Neural cell (in vitro differentiated cells): ENCODE measurements around the gene ENTPD2. TPM values are rescaled to one million over a fixed set of nuclear protein-coding genes. Genes with fewer than 3 reads are reported as not detected.
"Not testable (repeated sequence)": the region's sequence is repeated elsewhere in the genome, so short reads cannot be mapped to it uniquely, and the experiment has no call there.

Experiments used
- H2AFZ ChIP-seq: fragments of 200-600, 300-800 bp; sonication (generic), shearing (Covaris generic); 2 replicates; pipeline ENCODE4 v1.6.0; 2014; ENCODE audit warnings: low read depth, mild to moderate bottlenecking, antibody characterized with exemption, low read length, moderate library complexity
- H3F3A ChIP-seq: fragments of 200-600 bp; shearing (Covaris generic); 2 replicates; pipeline ENCODE4 v1.6.1; 2016; ENCODE audit warnings: mild to moderate bottlenecking, moderate library complexity, mixed read lengths, antibody characterized with exemption, low read length; ENCODE audit not compliant: insufficient read depth, poor library complexity, severe bottlenecking
- H3K27ac ChIP-seq: fragments of 200-600, 300-800 bp; sonication (generic), shearing (Covaris generic); 2 replicates; pipeline ENCODE4 v1.5.1; 2014; ENCODE audit warnings: mild to moderate bottlenecking, low read length, moderate library complexity
- H3K27me3 ChIP-seq: fragments of 300-800, 200-600 bp; sonication (generic), shearing (Covaris generic); 2 replicates; pipeline ENCODE4 v1.6.0; 2014; ENCODE audit warnings: mild to moderate bottlenecking, low read depth, low read length, moderate library complexity; ENCODE audit not compliant: insufficient read depth
- H3K36me3 ChIP-seq: fragments of 300-800, 200-600 bp; sonication (generic), shearing (Covaris generic); 2 replicates; pipeline ENCODE4 v1.5.1; 2014; ENCODE audit warnings: mild to moderate bottlenecking, antibody characterized with exemption, low read length, moderate library complexity; ENCODE audit not compliant: insufficient read depth
- H3K4me2 ChIP-seq: fragments of 300-800, 200-600 bp; sonication (generic), shearing (Covaris generic); 2 replicates; pipeline ENCODE4 v1.6.0; 2014; ENCODE audit warnings: mild to moderate bottlenecking, low read length
- H3K4me3 ChIP-seq: fragments of 300-800, 200-600 bp; sonication (generic), shearing (Covaris generic); 2 replicates; pipeline ENCODE4 v1.5.1; 2014; ENCODE audit warnings: mild to moderate bottlenecking, low read length, moderate library complexity
- H3K79me2 ChIP-seq: fragments of 200-600 bp; shearing (Covaris generic); replicated peaks from 2 replicates; pipeline ENCODE4 v1.6.0; 2014; ENCODE audit warnings: mild to moderate bottlenecking, low read length, moderate library complexity; ENCODE audit not compliant: insufficient read depth
- H3K9ac ChIP-seq: fragments of 300-800, 200-600 bp; sonication (generic), shearing (Covaris generic); 2 replicates; pipeline ENCODE4 v1.6.1; 2016; ENCODE audit warnings: mild to moderate bottlenecking, low read length, mixed read lengths
- H3K9me2 ChIP-seq: fragments of 200-600 bp; shearing (Covaris generic); 2 replicates; pipeline ENCODE4 v1.6.1; 2016; ENCODE audit warnings: mild to moderate bottlenecking, low read length, mixed read lengths; ENCODE audit not compliant: insufficient read depth
- H3K9me3 ChIP-seq: fragments of 200-600, 300-800 bp; sonication (generic), shearing (Covaris generic); 2 replicates; pipeline ENCODE4 v1.6.1; 2016; ENCODE audit warnings: mild to moderate bottlenecking, mixed run types, low read length, moderate library complexity, mixed read lengths
- H4K20me1 ChIP-seq: fragments of 200-600 bp; shearing (Covaris generic); 2 replicates; pipeline ENCODE4 v1.6.1; 2016; ENCODE audit warnings: mild to moderate bottlenecking, mixed run types; ENCODE audit not compliant: insufficient read depth
- EP300 ChIP-seq: fragments of 450-650 bp; conservative IDR thresholded peaks from 2 replicates; pipeline ENCODE4 v1.6.1; 2014; ENCODE audit warnings: antibody characterized with exemption, mild to moderate bottlenecking, moderate library complexity; ENCODE audit not compliant: poor library complexity, severe bottlenecking
- EZH2 ChIP-seq: fragments of 200-600, 300-800 bp; shearing (Covaris generic), sonication (generic); IDR thresholded peaks from 2 replicates; pipeline ENCODE4 v1.6.1; 2014; ENCODE audit warnings: antibody characterized with exemption, low read length, borderline replicate concordance, mild to moderate bottlenecking; ENCODE audit not compliant: insufficient read depth, poor library complexity, severe bottlenecking
- MXI1 ChIP-seq: fragments of 450-650 bp; conservative IDR thresholded peaks from 2 replicates; pipeline ENCODE4 v1.6.1; 2014; ENCODE audit warnings: antibody characterized with exemption, mild to moderate bottlenecking; ENCODE audit not compliant: poor library complexity, severe bottlenecking
- POLR2AphosphoS5 ChIP-seq: IDR thresholded peaks from 2 replicates; pipeline ENCODE4 v1.6.1; 2012
- RAD21 ChIP-seq: fragments of 450-650 bp; conservative IDR thresholded peaks from 2 replicates; pipeline ENCODE4 v1.6.1; 2014; ENCODE audit warnings: antibody characterized with exemption, mild to moderate bottlenecking, moderate library complexity
- SMC3 ChIP-seq: fragments of 450-650 bp; conservative IDR thresholded peaks from 2 replicates; pipeline ENCODE4 v1.6.1; 2014; ENCODE audit warnings: antibody characterized with exemption, mild to moderate bottlenecking, moderate library complexity; ENCODE audit not compliant: poor library complexity
- TAF1 ChIP-seq: IDR thresholded peaks from 2 replicates; pipeline ENCODE4 v1.6.1; 2012; ENCODE audit warnings: low read depth
- polyA plus RNA-seq: library from polyadenylated mRNA; depleted of rRNA; stranded (reverse); fragments of >200 nt; gene quantifications from 2 replicates; pipeline ENCODE4 v1.2.3, GENCODE V29; 2014
- TF ChIP-seq, protein P1 (sequence below): fragments of 450-650 bp; IDR thresholded peaks from 2 replicates; pipeline ENCODE4 v1.5.1; 2014; ENCODE audit warnings: antibody characterized with exemption, mild to moderate bottlenecking, moderate library complexity; ENCODE audit not compliant: poor library complexity, severe bottlenecking
- TF ChIP-seq, protein P2 (sequence below): IDR thresholded peaks from 2 replicates; pipeline ENCODE4 v1.6.1; 2012; ENCODE audit warnings: borderline replicate concordance

ENTPD2 gene
- polyA plus RNA-seq, 1 donor from 2014 or later: not detected

DNA sequence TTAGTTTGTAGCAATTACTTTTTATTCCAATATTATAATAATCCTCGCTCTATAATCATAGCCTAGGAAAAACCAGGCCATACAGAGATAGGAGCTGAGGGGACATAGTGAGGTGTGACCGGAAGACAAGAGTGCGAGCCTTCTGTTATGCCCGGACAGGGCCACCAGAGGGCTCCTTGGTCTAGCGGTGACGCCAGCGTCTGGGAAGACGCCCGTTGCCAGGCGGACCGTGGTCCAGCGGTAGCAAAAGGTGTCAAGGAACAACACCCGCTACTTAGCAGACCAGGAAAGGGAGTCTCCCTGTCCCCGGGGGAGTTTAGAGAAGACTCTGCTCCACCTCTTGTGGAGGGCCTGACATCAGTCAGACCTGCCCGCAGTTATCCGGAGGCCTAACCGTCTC lies 49.6 kb downstream of the ENTPD2 start:
- H3K27me3 ChIP-seq, H3K9me3 ChIP-seq, H3K27ac ChIP-seq, H3K79me2 ChIP-seq, H4K20me1 ChIP-seq, H3K4me3 ChIP-seq, H3K36me3 ChIP-seq, H2AFZ ChIP-seq, H3F3A ChIP-seq, H3K9me2 ChIP-seq, H3K9ac ChIP-seq, H3K4me2 ChIP-seq: not testable (repeated sequence)
- TF ChIP-seq, protein P1, sequence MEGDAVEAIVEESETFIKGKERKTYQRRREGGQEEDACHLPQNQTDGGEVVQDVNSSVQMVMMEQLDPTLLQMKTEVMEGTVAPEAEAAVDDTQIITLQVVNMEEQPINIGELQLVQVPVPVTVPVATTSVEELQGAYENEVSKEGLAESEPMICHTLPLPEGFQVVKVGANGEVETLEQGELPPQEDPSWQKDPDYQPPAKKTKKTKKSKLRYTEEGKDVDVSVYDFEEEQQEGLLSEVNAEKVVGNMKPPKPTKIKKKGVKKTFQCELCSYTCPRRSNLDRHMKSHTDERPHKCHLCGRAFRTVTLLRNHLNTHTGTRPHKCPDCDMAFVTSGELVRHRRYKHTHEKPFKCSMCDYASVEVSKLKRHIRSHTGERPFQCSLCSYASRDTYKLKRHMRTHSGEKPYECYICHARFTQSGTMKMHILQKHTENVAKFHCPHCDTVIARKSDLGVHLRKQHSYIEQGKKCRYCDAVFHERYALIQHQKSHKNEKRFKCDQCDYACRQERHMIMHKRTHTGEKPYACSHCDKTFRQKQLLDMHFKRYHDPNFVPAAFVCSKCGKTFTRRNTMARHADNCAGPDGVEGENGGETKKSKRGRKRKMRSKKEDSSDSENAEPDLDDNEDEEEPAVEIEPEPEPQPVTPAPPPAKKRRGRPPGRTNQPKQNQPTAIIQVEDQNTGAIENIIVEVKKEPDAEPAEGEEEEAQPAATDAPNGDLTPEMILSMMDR: peak; percentile 39

DNA sequence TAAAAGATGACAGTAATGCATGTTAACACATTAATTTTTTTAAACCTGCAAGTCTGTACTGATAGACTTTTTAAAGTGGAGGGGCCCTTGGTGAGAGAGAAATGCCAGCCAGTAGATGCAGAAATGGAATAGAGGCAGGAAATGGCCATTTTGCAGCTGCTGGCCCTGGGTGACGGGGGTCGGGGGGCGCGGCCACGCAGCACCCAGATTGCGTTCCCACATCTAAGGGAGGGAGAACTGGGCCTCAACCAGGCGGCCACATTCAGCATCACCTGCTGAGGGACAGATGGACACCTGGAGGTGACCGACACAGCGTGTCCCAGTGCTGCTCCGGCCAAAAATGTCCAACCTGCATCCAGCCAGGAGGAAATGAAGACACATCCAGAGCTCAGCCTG lies 51.2 kb downstream of the ENTPD2 start:
- Histone ChIP-seq H3K4me3 (no peak overlapping the region), H3F3A (no peaks in the 10 kb centered on the region), H3K79me2 (no peaks in the 10 kb centered on the region), H3K36me3 (no peaks in the 10 kb centered on the region), H4K20me1 (no peaks in the 10 kb centered on the region), H3K27ac (no peak overlapping the region), H3K9me2 (no peaks in the 10 kb centered on the region), H3K9ac (no peak overlapping the region), H2AFZ (no peak overlapping the region), H3K27me3 (no peaks in the 10 kb centered on the region), H3K9me3 (no peaks in the 10 kb centered on the region), H3K4me2 (no peak overlapping the region)
- TF ChIP-seq POLR2AphosphoS5: no peak
- TF ChIP-seq, protein P1: no peak
- TF ChIP-seq RAD21: no peak
- no peak for TF ChIP-seq SMC3
- TF ChIP-seq EP300: no peak
- no peak for TF ChIP-seq EZH2
- TF ChIP-seq, protein P2, sequence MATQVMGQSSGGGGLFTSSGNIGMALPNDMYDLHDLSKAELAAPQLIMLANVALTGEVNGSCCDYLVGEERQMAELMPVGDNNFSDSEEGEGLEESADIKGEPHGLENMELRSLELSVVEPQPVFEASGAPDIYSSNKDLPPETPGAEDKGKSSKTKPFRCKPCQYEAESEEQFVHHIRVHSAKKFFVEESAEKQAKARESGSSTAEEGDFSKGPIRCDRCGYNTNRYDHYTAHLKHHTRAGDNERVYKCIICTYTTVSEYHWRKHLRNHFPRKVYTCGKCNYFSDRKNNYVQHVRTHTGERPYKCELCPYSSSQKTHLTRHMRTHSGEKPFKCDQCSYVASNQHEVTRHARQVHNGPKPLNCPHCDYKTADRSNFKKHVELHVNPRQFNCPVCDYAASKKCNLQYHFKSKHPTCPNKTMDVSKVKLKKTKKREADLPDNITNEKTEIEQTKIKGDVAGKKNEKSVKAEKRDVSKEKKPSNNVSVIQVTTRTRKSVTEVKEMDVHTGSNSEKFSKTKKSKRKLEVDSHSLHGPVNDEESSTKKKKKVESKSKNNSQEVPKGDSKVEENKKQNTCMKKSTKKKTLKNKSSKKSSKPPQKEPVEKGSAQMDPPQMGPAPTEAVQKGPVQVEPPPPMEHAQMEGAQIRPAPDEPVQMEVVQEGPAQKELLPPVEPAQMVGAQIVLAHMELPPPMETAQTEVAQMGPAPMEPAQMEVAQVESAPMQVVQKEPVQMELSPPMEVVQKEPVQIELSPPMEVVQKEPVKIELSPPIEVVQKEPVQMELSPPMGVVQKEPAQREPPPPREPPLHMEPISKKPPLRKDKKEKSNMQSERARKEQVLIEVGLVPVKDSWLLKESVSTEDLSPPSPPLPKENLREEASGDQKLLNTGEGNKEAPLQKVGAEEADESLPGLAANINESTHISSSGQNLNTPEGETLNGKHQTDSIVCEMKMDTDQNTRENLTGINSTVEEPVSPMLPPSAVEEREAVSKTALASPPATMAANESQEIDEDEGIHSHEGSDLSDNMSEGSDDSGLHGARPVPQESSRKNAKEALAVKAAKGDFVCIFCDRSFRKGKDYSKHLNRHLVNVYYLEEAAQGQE: no peak
- TF ChIP-seq MXI1: no peak
- TF ChIP-seq TAF1: no peak
